ENCODE data around the gene ERFL. TPM values are rescaled to one million over a fixed set of nuclear protein-coding genes. Genes with fewer than 3 reads are reported as not detected.

Gene ERFL
- total RNA-seq, 1 donor from 2014 or later: not detected

DNA sequence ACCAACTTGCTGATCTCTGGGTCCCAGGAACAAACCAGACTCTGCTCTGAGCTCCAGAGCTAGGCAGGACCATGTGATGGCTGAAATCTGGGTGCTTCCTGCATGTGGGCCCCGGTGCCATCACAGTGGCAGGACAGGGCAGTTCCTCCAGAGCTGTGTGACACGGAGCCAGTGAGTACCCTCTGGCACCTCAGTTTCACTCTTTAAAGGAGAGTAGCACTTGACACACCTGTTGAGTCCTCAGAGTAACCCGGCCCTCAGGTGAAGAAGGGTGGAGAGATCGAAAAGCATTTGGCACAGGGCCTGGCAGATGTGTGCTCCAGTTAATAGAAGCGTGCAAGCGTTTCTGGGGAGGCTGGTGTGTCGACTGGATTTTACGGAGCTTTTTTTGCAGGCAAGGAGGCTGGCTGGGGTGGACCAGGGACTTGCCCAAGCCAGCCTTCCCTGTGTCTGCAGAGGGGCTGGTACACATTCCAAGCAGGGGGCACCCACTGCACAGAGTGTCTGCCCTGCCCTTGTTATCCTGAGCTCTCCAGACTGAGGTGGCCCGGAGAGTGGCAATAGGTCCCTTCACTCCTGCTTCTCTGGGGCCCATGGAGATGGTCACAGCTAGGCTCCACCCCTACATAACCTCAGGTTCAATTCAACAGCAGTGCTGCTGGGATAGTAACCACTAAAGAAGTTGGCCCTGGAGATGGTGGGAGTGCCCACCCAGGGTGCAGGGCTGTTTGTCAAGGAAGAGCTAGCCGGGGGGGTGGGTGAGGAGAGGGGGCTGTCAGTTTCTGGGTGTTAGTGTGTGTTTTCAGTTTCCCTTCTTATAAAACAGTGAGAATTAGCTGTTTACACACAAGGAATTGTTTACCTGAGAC lies 59.9 kb downstream of the ERFL start:
- intact Hi-C loops (cut with DNase I): no loop called here
- DNase-seq (ENCODE audit: low spot score): no peak

DNA sequence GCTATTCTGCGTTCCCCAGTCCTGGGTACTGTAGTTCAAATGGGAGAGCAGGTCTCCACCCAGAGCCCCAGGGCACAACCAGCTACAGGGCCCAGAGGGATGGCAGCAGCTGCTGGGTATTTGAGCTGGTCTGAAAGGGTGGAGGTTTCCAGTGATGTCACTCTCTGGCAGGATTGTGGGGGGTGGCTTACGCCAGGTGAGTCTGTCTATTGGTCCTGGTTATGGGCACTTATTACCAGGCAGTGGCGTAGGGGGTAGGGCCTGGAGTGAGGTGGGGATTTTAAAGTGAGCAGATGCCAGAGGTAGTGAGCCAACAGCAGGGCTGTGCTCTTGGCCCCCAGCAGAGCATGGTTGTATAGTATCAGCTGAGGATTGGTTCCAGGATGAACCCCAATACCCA lies 62.0 kb downstream of the ERFL start:
- intact Hi-C loops (cut with DNase I): no loop called here
- no peak for DNase-seq (ENCODE audit: low spot score)

DNA sequence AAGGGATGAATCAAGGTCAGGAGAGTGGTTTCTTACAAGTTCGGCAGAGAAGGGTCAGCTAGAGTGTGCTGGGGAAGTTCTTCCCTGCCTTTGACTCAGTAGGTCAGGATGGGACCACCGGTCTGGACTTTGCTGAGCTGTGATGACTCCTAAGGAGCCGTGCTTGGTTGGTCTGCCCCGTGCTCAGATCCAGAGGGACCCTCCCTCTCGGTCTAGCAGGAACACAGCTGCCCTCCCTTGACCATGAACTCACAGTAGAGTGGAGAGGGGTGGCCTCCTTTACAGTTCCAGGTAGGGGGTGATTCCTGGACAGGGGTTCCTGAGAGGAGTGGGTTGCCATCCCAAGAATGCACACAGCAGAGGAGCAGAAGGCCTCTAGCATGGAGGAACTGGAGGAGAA lies 63.9 kb downstream of the ERFL start:
- DNase-seq (ENCODE audit: low spot score): no peak
- intact Hi-C loops (cut with DNase I): no loop called here

DNA sequence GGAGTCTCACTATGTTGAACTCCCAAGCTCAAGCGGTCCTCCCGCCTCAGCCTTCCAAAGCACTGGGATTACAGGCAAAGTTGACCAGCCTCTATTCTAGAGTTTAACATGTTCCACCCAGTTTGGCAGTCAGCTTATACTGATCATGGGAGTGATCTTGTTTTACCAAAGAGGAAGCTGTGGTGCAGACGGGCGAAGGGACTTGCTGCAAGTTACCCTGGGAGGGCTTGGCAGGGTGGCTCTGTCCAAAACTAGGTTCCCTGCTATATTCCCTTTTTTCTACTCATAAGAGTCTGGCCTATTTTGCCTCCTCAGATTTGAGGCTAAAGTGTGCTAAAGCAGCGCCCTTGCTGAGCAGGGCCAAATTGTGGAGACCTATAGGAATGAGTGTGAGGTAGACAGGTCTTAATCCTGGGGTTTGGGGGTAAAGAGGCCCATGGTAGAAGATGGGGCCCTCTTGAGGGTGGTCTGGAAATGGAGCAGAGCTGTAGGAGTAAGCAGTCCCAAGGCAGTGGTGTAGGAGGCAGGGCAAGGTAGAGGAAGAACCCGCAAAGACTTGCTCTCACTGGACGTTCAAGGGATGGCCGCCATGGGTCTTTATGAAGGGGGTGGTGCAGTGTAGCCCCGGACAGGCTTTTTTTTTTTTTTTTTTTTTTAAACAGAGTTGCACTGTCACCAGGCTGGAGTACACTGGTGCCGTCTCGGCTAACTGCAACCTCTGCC lies 64.9 kb downstream of the ERFL start:
- DNase-seq (ENCODE audit: low spot score): no peak
- intact Hi-C loops (cut with DNase I): no loop called here

DNA sequence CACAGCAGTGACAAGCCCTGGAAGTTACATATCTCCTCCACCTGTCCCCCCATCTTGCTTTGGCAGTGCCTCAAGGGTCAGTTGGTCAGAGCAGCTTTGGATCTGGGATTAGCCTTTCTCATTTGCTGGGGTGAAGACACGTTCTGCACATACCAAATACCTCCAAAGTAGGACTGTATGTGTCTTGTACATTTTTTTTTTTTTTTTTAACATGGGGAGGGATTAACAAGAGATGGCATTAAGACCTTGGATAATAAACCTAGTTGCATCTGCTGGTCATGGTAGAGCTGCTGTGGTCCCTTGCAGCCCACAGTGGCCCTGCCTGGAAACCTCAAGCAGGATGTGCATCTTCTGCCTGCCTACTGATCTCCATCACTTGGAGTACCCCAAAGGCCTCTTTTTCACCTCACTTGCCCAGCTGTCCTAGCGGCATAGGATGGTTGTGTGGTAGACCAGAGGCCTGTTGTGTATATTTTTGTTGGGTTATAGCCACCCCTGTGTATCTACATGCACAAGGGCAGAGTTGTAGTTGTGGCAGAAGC lies 65.7 kb downstream of the ERFL start:
- no peak for DNase-seq (ENCODE audit: low spot score)
- intact Hi-C loops (cut with DNase I): no loop called here

DNA sequence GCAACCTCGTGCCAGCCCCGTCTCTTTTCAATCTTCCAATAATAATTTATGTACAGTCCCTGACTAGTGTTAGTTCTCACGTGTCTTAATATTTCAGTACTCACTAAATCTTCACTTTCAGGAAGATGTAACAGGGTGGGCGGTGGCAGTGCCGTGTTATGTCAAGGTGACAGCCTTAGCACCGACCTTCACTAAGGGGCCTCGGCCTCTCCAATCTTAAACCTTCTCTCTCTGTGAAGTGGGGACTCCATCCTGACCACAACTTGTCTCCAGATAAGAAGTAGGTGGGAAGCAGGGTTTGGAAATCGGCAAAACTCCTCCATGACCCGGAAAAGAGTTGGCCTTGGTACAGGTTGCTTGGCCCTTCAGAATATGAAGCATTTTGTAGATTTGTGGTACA lies 66.4 kb downstream of the ERFL start:
- DNase-seq (ENCODE audit: low spot score): no peak
- intact Hi-C loops (cut with DNase I): loop anchor here (2.0 kb wide), 1 partner anchor 23 kb away; no protein-coding TSS in a partner anchor

DNA sequence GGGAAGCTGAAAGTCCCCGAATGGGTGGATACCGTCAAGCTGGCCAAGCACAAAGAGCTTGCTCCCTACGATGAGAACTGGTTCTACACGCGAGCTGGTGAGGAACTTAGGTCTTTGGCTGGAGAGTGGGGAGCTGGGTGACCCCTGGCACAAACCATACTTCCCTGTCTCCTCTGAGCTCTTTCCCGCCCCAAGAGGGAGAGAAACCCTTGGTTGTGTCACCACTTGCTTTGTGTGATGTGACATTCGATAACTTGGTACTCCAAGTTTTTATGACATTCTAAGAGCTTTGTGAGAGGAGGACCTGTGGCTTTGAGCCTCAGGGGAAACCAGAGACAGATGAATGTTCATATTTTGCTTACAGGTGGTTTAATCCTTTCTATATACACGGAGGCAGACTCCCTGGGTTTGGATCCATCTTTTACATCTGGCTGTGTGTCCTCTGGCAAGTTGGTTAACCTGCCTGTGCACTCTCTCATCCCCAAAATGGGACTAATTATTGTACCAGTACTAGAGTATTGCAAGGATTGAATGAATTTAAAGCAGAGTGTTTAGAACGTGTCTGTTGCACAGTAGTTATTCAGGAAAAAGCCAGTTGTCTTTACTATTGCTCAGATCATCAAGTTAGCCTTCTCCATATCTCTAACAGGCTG lies 67.0 kb downstream of the ERFL start:
- intact Hi-C loops (cut with DNase I): loop anchor here (2.0 kb wide), 1 partner anchor 24 kb away; no protein-coding TSS in a partner anchor
- DNase-seq (ENCODE audit: low spot score): no peak

DNA sequence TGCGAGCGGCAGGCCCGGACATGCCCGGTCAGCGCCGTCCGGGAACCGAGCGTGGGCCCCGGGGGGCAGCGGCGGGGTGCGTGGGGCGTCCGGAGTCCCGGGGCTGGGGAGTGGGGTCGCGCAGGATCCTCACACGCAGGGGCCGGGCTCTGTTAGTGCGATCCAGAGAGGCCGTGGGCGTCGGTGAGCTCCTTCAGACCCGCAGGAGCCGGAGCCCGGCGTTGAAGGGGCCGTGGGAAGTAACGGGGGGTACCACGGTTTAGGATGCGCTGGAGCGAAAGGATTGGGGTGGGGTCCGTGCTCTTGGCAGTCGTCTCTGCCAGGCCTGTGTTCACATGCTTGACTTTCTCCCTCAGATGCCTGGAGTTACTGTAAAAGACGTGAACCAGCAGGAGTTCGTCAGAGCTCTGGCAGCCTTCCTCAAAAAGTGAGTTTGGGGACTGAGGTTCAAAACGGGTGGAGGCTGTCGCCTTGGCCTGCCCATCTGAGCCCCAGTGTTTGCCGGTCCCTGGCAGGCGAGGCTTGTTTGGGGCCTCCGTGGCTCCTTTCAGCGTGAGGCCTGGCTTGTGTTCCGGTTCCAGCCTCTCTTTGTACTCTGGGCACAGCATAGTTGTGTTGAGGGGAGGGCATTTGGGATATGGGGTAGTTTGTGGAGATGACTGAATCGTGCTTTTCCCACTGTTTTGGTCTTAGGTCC lies 67.7 kb downstream of the ERFL start:
- intact Hi-C loops (cut with DNase I): loop anchor here (2.0 kb wide), 1 partner anchor 24 kb away; no protein-coding TSS in a partner anchor
- DNase-seq (ENCODE audit: low spot score): no peak

DNA sequence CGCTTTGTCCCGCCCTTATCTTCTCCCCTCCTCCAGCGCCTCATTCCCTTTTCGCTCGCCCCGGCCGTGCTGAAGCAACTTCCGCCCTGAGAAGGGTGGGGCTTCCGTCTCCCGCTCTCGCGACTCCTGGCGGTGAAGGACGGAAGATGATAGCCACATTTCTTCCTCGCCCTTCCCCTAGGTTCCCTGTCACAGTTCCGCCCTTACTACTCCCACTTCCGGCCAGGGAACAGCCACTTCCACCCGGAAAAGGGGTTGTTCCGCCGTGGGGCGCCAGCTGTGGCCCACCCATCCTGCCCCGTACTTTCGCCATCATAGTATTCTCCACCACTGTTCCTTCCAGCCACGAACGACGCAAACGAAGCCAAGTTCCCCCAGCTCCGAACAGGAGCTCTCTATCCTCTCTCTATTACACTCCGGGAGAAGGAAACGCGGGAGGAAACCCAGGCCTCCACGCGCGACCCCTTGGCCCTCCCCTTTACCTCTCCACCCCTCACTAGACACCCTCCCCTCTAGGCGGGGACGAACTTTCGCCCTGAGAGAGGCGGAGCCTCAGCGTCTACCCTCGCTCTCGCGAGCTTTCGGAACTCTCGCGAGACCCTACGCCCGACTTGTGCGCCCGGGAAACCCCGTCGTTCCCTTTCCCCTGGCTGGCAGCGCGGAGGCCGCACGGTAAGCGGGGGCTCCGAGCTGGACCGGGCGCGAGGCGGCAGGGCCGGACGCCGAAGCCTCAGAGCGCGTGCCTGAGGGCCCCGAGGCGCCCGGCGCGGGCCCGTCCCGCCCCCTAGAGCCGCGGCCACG lies 68.4 kb downstream of the ERFL start, which contains the start of gene RPS19:
TSS of gene RPS19 (plus strand) at position 638 of the 801 bp plus-strand sequence. CDS start 520 bp downstream, outside the sequence.
- intact Hi-C loops (cut with DNase I): loop anchor here (2.0 to 5.0 kb wide), 2 partner anchors 25 to 97 kb away; partner anchors contain the start of gene RABAC1
- peak; percentile 99 for DNase-seq (ENCODE audit: low spot score)

DNA sequence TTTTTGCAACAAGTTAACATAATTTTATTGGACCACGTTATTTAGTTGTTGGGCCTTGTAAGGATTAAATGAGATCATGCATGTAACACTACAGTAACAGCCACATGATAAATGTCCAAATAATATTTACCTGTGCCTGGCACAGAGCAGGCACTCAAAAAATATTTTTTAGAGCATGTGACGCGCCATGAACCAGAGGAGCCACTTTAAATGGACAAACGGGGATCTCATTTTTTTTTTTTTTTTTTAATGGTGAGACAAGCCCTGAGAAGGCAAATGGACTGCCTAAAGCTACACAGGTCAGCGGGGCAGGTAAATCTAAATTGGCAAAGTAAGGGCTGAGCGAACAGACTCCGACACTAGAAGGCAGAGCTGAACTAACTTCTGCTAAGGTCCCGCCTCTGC lies 69.0 kb downstream of the ERFL start:
- no peak for DNase-seq (ENCODE audit: low spot score)
- intact Hi-C loops (cut with DNase I): loop anchor here (5.0 kb wide), 1 partner anchor 98 kb away; the partner anchor contains the start of gene RABAC1

Small RNA genes within 50 kb of the gene (microRNA-seq; reads per million reads assigned to microRNA genes)
- gene MIR6797: not detected

Other genes with a start within 250 kb of the ERFL start
- not detected for gene CEACAM7, start 240.2 kb downstream of the ERFL start, total RNA-seq
- 0.19 TPM for gene CEACAM5, start 219.8 kb downstream of the ERFL start, total RNA-seq
- 0.16 TPM for gene CEACAM6, start 172.9 kb downstream of the ERFL start, total RNA-seq
- 0.97 TPM for gene CEACAM3, start 131.9 kb downstream of the ERFL start, total RNA-seq
- gene LYPD4, start 83.8 kb downstream of the ERFL start, total RNA-seq: not detected
- not detected for gene DMRTC2, start 83.4 kb downstream of the ERFL start, total RNA-seq
- 548 TPM for gene RPS19, start 68.2 kb downstream of the ERFL start, total RNA-seq
- not detected for gene CD79A, start 51.2 kb downstream of the ERFL start, total RNA-seq
- gene ARHGEF1, start 45.3 kb downstream of the ERFL start, total RNA-seq: 37.9 TPM
- gene RABAC1, start 30.9 kb upstream of the ERFL start, total RNA-seq: 92.0 TPM
- 242 TPM for gene ATP1A3, start 65.8 kb upstream of the ERFL start, total RNA-seq
- 4.6 TPM for gene GRIK5, start 141.8 kb upstream of the ERFL start, total RNA-seq
- 8.3 TPM for gene ZNF574, start 147.7 kb upstream of the ERFL start, total RNA-seq
- 0.51 TPM for gene POU2F2, start 204.0 kb upstream of the ERFL start, total RNA-seq

All from cardiac septum (tissue), 1 donor.